GM12892 (cell line): ENCODE measurements around the gene CEP57L1.
"Not testable (repeated sequence)": the region's sequence is repeated elsewhere in the genome, so short reads cannot be mapped to it uniquely, and the experiment has no call there.

Experiments
- POLR2A ChIP-seq: IDR thresholded peaks from 2 replicates; pipeline ENCODE4 v1.6.1; 2011; ENCODE audit warnings: low read depth, low read length, control low read depth
- POLR2AphosphoS5 ChIP-seq: IDR thresholded peaks from 2 replicates; pipeline ENCODE4 v1.6.1; 2011; ENCODE audit warnings: low read depth, low read length, control low read depth
- TAF1 ChIP-seq: IDR thresholded peaks from 2 replicates; pipeline ENCODE4 v1.6.1; 2011; ENCODE audit warnings: low read depth, mild to moderate bottlenecking, control low read depth, low read length, borderline replicate concordance

DNA sequence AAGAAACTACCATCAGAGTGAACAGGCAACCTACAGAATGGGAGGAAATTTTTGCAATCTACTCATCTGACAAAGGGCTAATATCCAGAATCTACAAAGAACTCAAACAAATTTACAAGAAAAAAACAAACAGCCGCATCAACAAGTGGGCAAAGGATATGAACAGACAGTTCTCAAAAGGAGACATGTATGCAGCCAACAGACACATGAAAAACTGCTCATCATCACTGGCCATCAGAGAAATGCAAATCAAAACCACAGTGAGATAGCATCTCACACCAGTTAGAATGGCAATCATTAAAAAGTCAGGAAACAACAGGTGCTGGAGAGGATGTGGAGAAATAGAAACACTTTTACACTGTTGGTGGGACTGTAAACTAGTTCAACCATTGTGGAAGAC lies 40.3 kb downstream of the CEP57L1 start:
- TF ChIP-seq POLR2A, TAF1, POLR2AphosphoS5: not testable (repeated sequence)
